Spleen (tissue), 7 donors: ENCODE results near the gene EEIG2.

ENCODE experiments used
- POLR2A ChIP-seq, 3 donors: fragments of 450-650 bp; IDR thresholded peaks; one replicate each; pipeline ENCODE4 v1.5.1; 2017; ENCODE audit warnings: antibody characterized with exemption in 3 of 3, mild to moderate bottlenecking in 1 of 3
- TF ChIP-seq, protein P1 (sequence below), 11 experiments: fragments of 200-600 bp in 7 of 11; fragments of 450-650 bp in 4 of 11; sonication (generic) in 4 of 11; IDR thresholded peaks in 8 of 11; conservative IDR thresholded peaks in 3 of 11; 1 replicate in 7 of 11; 2 replicates in 4 of 11; pipeline versions ENCODE4 v1.4.0 to v1.8.0; 2016 to 2021; ENCODE audit warnings: antibody characterized with exemption in 11 of 11, inconsistent platforms in 4 of 11, mild to moderate bottlenecking in 1 of 11
- donor health status: DM: no; HTN: no; CAD: no; lungs with moderate emphysema.
- donor health status: DM: no; HTN: no; CAD: no.
- donor health status: DM: no; HTN: no; CAD: no.

- TF ChIP-seq, protein P1, sequence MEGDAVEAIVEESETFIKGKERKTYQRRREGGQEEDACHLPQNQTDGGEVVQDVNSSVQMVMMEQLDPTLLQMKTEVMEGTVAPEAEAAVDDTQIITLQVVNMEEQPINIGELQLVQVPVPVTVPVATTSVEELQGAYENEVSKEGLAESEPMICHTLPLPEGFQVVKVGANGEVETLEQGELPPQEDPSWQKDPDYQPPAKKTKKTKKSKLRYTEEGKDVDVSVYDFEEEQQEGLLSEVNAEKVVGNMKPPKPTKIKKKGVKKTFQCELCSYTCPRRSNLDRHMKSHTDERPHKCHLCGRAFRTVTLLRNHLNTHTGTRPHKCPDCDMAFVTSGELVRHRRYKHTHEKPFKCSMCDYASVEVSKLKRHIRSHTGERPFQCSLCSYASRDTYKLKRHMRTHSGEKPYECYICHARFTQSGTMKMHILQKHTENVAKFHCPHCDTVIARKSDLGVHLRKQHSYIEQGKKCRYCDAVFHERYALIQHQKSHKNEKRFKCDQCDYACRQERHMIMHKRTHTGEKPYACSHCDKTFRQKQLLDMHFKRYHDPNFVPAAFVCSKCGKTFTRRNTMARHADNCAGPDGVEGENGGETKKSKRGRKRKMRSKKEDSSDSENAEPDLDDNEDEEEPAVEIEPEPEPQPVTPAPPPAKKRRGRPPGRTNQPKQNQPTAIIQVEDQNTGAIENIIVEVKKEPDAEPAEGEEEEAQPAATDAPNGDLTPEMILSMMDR (IDR thresholded peaks at IDR 0.05 in 8 of 11, conservative IDR thresholded peaks at IDR 0.05 in 3 of 11): no peak
- TF ChIP-seq POLR2A (IDR thresholded peaks at IDR 0.05): no peak
These were observed 8.7 kb downstream of the EEIG2 start for GRCh38 chr1:108568589-108568988.
